ENCODE data around the gene MOB2. TPM values are rescaled to one million over a fixed set of nuclear protein-coding genes. Genes with fewer than 3 reads are reported as not detected.

Gene MOB2
- total RNA-seq, 1 donor from 2014 or later: 95.4 TPM

DNA sequence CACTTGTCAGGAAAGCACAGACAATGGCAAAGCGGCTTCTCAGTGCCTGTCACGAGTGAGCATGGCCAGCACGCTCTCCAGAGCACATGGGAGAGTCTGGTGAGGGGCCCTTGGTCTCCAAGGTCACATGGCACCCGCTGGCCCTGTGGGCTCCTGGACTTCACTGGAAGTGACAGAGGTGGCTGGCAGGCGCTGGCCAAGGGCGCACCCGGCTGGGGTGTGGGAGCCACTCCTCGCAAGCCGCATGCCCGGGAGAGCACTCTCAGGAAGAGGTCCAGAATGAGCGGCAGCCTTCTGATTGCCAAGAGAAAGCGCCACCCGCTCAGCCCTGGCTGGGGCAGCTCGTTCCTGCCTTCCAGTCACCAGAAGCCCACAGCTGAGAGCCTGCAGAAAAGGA is 17.1 kb upstream of the MOB2 start:
- Histone ChIP-seq H3K4me3 (peak overlapping the region in 1 of 2 donors; percentile 35), H3K36me3 (peaks cover 5 to 13% of the 10 kb centered on the region in 2 donors), H3K27ac (peak overlapping the region; percentile 68 to 86), H3K9me3 (no peaks in the 10 kb centered on the region), H3K27me3 (no peaks in the 10 kb centered on the region), H3K4me1 (peaks cover 39 to 74% of the 10 kb centered on the region in 2 donors)
- TF ChIP-seq, protein P1, sequence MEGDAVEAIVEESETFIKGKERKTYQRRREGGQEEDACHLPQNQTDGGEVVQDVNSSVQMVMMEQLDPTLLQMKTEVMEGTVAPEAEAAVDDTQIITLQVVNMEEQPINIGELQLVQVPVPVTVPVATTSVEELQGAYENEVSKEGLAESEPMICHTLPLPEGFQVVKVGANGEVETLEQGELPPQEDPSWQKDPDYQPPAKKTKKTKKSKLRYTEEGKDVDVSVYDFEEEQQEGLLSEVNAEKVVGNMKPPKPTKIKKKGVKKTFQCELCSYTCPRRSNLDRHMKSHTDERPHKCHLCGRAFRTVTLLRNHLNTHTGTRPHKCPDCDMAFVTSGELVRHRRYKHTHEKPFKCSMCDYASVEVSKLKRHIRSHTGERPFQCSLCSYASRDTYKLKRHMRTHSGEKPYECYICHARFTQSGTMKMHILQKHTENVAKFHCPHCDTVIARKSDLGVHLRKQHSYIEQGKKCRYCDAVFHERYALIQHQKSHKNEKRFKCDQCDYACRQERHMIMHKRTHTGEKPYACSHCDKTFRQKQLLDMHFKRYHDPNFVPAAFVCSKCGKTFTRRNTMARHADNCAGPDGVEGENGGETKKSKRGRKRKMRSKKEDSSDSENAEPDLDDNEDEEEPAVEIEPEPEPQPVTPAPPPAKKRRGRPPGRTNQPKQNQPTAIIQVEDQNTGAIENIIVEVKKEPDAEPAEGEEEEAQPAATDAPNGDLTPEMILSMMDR (IDR thresholded peaks at IDR 0.05): no peak
- DNase-seq (ENCODE audit: low spot score in 2 of 2): no peak
- intact Hi-C loops (cut with DNase I): loop anchor here (2.0 kb wide), 1 partner anchor 21 kb away; no protein-coding TSS in a partner anchor

DNA sequence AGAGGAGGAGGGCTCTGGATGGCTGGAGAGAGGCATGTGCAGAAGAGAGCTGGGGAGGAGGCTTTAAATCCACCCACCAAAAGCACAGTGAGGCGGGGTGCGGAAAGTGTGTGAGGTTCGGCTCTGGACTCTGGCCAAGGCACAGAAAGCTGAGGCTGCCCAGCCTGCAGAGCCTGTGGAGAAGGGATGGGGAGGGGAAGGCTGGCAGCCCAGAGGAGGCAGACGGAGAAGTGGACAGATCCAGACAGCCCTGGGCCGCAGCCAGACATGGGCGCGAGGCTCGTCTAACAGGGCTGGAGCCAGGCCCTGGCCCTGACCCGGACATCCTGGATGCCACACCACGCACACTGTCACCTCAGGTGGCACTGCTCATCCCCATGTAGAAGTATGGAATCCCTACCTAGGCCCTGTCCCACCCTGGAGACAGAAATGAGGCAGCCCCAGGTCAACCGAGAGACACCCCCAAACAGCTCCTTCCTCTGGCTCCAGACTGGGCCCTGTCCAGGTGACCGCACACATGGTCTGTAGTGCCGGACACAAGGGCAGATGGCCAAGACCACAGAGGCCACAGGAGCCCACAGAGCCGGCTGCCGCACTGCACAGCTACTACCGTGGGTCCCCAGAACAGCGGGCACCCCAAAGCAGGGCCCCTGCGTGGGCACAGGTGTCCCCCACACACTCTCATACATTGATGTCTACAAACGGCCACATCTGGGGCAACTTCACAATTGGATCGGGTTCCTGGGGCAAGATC is 16.6 kb upstream of the MOB2 start:
- Histone ChIP-seq H3K9me3 (no peaks in the 10 kb centered on the region), H3K4me3 (peak overlapping the region; percentile 8 to 35), H3K27me3 (no peaks in the 10 kb centered on the region), H3K36me3 (peaks cover 5 to 13% of the 10 kb centered on the region in 2 donors), H3K27ac (peak overlapping the region; percentile 68 to 86), H3K4me1 (peaks cover 34 to 69% of the 10 kb centered on the region in 2 donors)
- TF ChIP-seq, protein P1 (IDR thresholded peaks at IDR 0.05): no peak
- intact Hi-C loops (cut with DNase I): loop anchor here (2.0 kb wide), 1 partner anchor 20 kb away; no protein-coding TSS in a partner anchor
- DNase-seq (ENCODE audit: low spot score in 2 of 2): no peak

DNA sequence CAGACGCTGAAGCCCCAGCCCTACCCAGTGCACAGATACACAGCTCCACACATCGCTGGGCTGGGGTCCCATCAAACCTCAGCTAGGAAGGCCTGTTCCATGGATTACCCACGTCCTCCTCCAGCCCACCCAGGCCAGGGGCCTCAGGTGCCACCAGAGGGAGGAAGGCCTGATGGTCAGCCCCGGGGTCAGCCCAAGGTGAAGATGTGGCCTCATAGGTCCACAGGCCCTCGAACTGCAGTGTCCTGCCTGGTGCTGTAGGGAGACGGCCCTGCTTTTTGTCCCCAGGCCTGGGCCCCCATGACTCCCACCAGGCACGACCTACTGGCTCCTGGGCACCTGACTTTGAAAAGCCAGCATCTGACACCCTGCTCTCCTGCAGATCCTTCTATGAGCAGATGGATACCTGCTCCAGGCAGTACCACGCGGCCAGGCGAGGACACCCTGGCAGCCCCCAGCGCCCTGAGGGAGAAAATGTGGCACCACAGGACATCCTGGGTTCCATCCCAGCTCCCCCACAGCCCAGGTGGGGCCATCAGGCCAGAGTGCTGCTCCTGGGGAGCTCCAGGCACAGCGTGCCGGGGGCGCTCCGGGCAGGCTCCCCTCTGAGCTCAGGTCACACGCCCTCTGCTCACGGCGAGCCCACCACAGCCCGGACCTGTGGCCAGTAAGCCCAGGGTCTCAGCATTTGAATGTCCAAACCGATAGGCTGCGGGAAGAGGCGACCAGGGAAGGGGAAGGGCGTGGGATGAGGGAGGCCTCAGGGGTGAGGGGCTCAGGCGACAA is 15.8 kb upstream of the MOB2 start:
- TF ChIP-seq, protein P1 (IDR thresholded peaks at IDR 0.05): no peak
- no peaks in the 10 kb centered on the region for H3K27me3 ChIP-seq
- no peaks in the 10 kb centered on the region for H3K9me3 ChIP-seq
- intact Hi-C loops (cut with DNase I): loop anchor here (2.0 kb wide), 1 partner anchor 20 kb away; no protein-coding TSS in a partner anchor
- peaks cover 28 to 61% of the 10 kb centered on the region in 2 donors for H3K4me1 ChIP-seq
- peaks cover 5 to 13% of the 10 kb centered on the region in 2 donors for H3K36me3 ChIP-seq
- H3K4me3 ChIP-seq: peak overlapping the region in 1 of 2 donors; percentile 8
- DNase-seq (ENCODE audit: low spot score in 2 of 2): no peak
- H3K27ac ChIP-seq: peak overlapping the region in 1 of 2 donors; percentile 17

DNA sequence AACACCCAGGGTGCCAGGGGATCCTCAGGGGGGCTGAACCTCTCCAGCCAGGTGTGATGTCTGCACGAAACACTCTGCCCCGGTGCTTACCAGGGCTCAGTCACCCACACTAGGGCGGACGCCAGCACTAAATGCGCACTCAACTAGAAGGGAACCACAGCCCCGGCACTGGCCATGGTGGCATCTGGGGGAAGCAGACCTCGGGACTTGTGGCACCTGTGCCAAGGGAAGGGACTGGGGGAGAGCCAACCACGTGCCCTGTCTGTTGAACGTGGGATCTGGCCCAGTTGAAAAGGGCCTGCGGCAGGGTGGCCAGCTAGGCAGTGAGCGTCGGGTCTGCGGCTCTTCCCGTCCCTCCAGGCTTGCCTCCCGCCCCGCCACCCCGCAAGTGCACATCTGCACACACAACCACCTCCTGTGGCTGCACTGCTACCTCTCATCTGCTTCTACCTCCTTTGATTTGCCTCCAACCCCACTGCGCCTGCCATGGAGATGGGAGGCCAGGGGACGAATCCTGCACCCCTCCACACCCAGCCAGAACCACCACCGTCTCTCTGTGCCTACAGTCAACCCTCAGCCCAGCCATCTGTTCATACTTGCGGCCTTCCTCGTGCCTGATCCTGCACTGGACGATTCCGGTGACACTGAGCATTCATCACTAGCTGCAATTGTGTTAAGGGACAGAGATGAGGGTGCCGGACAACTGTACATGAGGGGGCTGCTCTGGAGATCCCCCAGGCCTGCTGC is 15.0 kb upstream of the MOB2 start:
- TF ChIP-seq, protein P1 (IDR thresholded peaks at IDR 0.05): no peak
- peaks cover 20 to 54% of the 10 kb centered on the region in 2 donors for H3K4me1 ChIP-seq
- DNase-seq (ENCODE audit: low spot score in 2 of 2): no peak
- no peaks in the 10 kb centered on the region for H3K9me3 ChIP-seq
- H3K36me3 ChIP-seq: peaks cover 5 to 13% of the 10 kb centered on the region in 2 donors
- H3K4me3 ChIP-seq: no peak overlapping the region
- no peaks in the 10 kb centered on the region for H3K27me3 ChIP-seq
- no peak overlapping the region for H3K27ac ChIP-seq
- intact Hi-C loops (cut with DNase I): loop anchor here (2.0 kb wide), 1 partner anchor 19 kb away; no protein-coding TSS in a partner anchor

Data from ascending aorta (tissue), 2 donors.